HepG2 (cell line): ENCODE results near the gene BPIFB4. TPM values are rescaled to one million over a fixed set of nuclear protein-coding genes. Genes with fewer than 3 reads are reported as not detected.

Source experiments
- AHR ChIP-seq: IDR thresholded peaks from 2 replicates; pipeline ENCODE4 v1.6.1; 2018; ENCODE audit warnings: missing genetic modification reagents, missing compliant biosample characterization
- IRX3 ChIP-seq: sonication (generic); formaldehyde crosslinking; IDR thresholded peaks from 2 replicates; pipeline ENCODE4 v1.8.1; 2023; ENCODE audit warnings: mild to moderate bottlenecking, low read depth, missing genetic modification reagents, borderline replicate concordance
- NFYC ChIP-seq: IDR thresholded peaks from 2 replicates; pipeline ENCODE4 v1.6.1; 2016; ENCODE audit warnings: missing genetic modification reagents, missing compliant biosample characterization
- RFXANK ChIP-seq: IDR thresholded peaks from 2 replicates; pipeline ENCODE4 v1.6.1; 2016
- SMC3 ChIP-seq: IDR thresholded peaks from 2 replicates; pipeline ENCODE4 v1.6.1; 2011; ENCODE audit warnings: low read length, improper control_type of control experiment
- SP5 ChIP-seq: IDR thresholded peaks from 2 replicates; pipeline ENCODE4 v1.6.1; 2016; ENCODE audit warnings: low read depth, borderline replicate concordance
- ZKSCAN5 ChIP-seq: sonication (generic); formaldehyde crosslinking; IDR thresholded peaks from 2 replicates; pipeline ENCODE4 v1.5.1; 2020; ENCODE audit warnings: mild to moderate bottlenecking, missing genetic modification reagents
- ZNF101 ChIP-seq: sonication (generic); formaldehyde crosslinking; IDR thresholded peaks from 2 replicates; pipeline ENCODE4 v1.4.0; 2020; ENCODE audit warnings: mild to moderate bottlenecking, low read depth, missing genetic modification reagents, borderline replicate concordance
- ZNF383 ChIP-seq: sonication (generic); formaldehyde crosslinking; IDR thresholded peaks from 2 replicates; pipeline ENCODE4 v1.4.0; 2020; ENCODE audit warnings: missing genetic modification reagents, mild to moderate bottlenecking, borderline replicate concordance
- ZNF543 ChIP-seq: sonication (generic); formaldehyde crosslinking; IDR thresholded peaks from 2 replicates; pipeline ENCODE4 v1.4.0; 2020; ENCODE audit warnings: mild to moderate bottlenecking, missing genetic modification reagents
- ZNF562 ChIP-seq: sonication (generic); formaldehyde crosslinking; IDR thresholded peaks from 2 replicates; pipeline ENCODE4 v1.8.0; 2022; ENCODE audit warnings: missing genetic modification reagents, borderline replicate concordance
- ZNF572 ChIP-seq: sonication (generic); formaldehyde crosslinking; IDR thresholded peaks from 2 replicates; pipeline ENCODE4 v1.5.1; 2020; ENCODE audit warnings: mild to moderate bottlenecking, missing genetic modification reagents
- ZNF737 ChIP-seq: sonication (generic); formaldehyde crosslinking; IDR thresholded peaks from 2 replicates; pipeline ENCODE4 v1.5.0; 2020; ENCODE audit warnings: missing genetic modification reagents, mild to moderate bottlenecking, borderline replicate concordance
- polyA plus RNA-seq, 8 experiments: library from polyadenylated mRNA; depleted of rRNA in 3 of 8; stranded (reverse) in 7 of 8; unstranded in 1 of 8; fragments of >200 nt; fragmentation: Illumina TruSeq in 4 of 8; extraction: Trizol in 4 of 8; gene quantifications; 2 replicates each; pipeline versions ENCODE4 v1.2.1 to v1.2.3, GENCODE V29; 2011 to 2016; ENCODE audit warnings: low read depth in 4 of 8, missing spikeins in 1 of 8, mixed read lengths in 1 of 8; ENCODE audit not compliant: insufficient read depth in 1 of 8
- total RNA-seq, 5 experiments: library from RNA; depleted of rRNA; stranded (reverse); fragments of >200 nt; fragmentation: Illumina TruSeq; extraction: Trizol; gene quantifications; 2 replicates each; pipeline ENCODE4 v1.2.3, GENCODE V29; 2016; ENCODE audit warnings: low read depth in 1 of 5
- TF ChIP-seq, protein P1 (sequence below): sonication (generic); formaldehyde crosslinking; IDR thresholded peaks from 2 replicates; pipeline ENCODE4 v1.9.0; 2021; ENCODE audit warnings: missing genetic modification reagents, mild to moderate bottlenecking, borderline replicate concordance
- TF ChIP-seq, protein P2 (sequence below): sonication (generic); formaldehyde crosslinking; IDR thresholded peaks from 2 replicates; pipeline ENCODE4 v1.4.0; 2020; ENCODE audit warnings: missing genetic modification reagents
- TF ChIP-seq, protein P3 (sequence below): sonication (generic); formaldehyde crosslinking; IDR thresholded peaks from 2 replicates; pipeline ENCODE4 v1.4.0; 2020; ENCODE audit warnings: mild to moderate bottlenecking, missing genetic modification reagents
- TF ChIP-seq, protein P4 (sequence below): sonication (generic); formaldehyde crosslinking; IDR thresholded peaks from 2 replicates; pipeline ENCODE4 v1.9.0; 2022; ENCODE audit warnings: low read depth, missing genetic modification reagents
- TF ChIP-seq, protein P5 (sequence below): IDR thresholded peaks from 2 replicates; pipeline ENCODE4 v1.6.1; 2018; ENCODE audit warnings: missing genetic modification reagents, mild to moderate bottlenecking, missing compliant biosample characterization

Gene BPIFB4
- total and polyA plus RNA-seq, 2 of the 13 experiments (the other 11 are each of a cell fraction or from before 2014, with no cell fraction given): 0.09 TPM; not detected in 1

DNA sequence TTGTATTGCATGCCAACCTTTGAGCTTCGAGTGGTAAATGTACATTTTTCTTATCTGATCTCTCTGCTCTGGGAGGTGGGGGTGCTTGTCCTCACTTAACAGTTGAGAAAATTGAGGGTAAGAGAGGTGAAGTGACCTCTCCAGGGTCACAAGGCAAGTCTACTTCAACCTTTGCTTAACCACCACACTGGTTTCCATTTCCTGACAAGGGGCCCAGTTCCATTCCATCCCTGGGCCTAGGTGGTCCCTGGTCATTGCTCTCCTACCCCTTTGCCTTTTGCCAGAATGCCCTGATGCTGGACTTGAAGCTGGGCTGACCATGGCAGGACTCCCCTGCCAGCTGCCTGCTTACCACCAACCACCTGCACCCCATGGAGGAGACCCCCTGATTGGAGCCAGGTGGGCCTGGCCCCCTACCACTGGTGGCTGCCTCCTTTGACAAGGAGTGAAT is 35.7 kb upstream of the BPIFB4 start (continued):
- TF ChIP-seq NFYC (CRISPR knock-in tag) (no peak), ZKSCAN5 (no peak), ZNF543 (CRISPR knock-in tag) (no peak), AHR (no peak), ZNF383 (CRISPR knock-in tag) (no peak), ZNF562 (CRISPR knock-in tag) (no peak), SMC3 (no peak), ZNF572 (no peak), SP5 (no peak), RFXANK (CRISPR knock-in tag) (no peak), ZNF101 (CRISPR knock-in tag) (no peak), ZNF737 (CRISPR knock-in tag) (no peak), IRX3 (no peak)
- TF ChIP-seq, protein P1, sequence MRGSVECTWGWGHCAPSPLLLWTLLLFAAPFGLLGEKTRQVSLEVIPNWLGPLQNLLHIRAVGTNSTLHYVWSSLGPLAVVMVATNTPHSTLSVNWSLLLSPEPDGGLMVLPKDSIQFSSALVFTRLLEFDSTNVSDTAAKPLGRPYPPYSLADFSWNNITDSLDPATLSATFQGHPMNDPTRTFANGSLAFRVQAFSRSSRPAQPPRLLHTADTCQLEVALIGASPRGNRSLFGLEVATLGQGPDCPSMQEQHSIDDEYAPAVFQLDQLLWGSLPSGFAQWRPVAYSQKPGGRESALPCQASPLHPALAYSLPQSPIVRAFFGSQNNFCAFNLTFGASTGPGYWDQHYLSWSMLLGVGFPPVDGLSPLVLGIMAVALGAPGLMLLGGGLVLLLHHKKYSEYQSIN (CRISPR knock-in tag): no peak
- TF ChIP-seq, protein P2, sequence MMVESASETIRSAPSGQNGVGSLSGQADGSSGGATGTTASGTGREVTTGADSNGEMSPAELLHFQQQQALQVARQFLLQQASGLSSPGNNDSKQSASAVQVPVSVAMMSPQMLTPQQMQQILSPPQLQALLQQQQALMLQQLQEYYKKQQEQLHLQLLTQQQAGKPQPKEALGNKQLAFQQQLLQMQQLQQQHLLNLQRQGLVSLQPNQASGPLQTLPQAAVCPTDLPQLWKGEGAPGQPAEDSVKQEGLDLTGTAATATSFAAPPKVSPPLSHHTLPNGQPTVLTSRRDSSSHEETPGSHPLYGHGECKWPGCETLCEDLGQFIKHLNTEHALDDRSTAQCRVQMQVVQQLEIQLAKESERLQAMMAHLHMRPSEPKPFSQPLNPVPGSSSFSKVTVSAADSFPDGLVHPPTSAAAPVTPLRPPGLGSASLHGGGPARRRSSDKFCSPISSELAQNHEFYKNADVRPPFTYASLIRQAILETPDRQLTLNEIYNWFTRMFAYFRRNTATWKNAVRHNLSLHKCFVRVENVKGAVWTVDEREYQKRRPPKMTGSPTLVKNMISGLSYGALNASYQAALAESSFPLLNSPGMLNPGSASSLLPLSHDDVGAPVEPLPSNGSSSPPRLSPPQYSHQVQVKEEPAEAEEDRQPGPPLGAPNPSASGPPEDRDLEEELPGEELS (CRISPR knock-in tag): peak; percentile 63; the same call in 1 of the 2 replicates
- TF ChIP-seq, protein P3, sequence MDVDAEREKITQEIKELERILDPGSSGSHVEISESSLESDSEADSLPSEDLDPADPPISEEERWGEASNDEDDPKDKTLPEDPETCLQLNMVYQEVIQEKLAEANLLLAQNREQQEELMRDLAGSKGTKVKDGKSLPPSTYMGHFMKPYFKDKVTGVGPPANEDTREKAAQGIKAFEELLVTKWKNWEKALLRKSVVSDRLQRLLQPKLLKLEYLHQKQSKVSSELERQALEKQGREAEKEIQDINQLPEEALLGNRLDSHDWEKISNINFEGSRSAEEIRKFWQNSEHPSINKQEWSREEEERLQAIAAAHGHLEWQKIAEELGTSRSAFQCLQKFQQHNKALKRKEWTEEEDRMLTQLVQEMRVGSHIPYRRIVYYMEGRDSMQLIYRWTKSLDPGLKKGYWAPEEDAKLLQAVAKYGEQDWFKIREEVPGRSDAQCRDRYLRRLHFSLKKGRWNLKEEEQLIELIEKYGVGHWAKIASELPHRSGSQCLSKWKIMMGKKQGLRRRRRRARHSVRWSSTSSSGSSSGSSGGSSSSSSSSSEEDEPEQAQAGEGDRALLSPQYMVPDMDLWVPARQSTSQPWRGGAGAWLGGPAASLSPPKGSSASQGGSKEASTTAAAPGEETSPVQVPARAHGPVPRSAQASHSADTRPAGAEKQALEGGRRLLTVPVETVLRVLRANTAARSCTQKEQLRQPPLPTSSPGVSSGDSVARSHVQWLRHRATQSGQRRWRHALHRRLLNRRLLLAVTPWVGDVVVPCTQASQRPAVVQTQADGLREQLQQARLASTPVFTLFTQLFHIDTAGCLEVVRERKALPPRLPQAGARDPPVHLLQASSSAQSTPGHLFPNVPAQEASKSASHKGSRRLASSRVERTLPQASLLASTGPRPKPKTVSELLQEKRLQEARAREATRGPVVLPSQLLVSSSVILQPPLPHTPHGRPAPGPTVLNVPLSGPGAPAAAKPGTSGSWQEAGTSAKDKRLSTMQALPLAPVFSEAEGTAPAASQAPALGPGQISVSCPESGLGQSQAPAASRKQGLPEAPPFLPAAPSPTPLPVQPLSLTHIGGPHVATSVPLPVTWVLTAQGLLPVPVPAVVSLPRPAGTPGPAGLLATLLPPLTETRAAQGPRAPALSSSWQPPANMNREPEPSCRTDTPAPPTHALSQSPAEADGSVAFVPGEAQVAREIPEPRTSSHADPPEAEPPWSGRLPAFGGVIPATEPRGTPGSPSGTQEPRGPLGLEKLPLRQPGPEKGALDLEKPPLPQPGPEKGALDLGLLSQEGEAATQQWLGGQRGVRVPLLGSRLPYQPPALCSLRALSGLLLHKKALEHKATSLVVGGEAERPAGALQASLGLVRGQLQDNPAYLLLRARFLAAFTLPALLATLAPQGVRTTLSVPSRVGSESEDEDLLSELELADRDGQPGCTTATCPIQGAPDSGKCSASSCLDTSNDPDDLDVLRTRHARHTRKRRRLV (CRISPR knock-in tag): no peak
- TF ChIP-seq, protein P4, sequence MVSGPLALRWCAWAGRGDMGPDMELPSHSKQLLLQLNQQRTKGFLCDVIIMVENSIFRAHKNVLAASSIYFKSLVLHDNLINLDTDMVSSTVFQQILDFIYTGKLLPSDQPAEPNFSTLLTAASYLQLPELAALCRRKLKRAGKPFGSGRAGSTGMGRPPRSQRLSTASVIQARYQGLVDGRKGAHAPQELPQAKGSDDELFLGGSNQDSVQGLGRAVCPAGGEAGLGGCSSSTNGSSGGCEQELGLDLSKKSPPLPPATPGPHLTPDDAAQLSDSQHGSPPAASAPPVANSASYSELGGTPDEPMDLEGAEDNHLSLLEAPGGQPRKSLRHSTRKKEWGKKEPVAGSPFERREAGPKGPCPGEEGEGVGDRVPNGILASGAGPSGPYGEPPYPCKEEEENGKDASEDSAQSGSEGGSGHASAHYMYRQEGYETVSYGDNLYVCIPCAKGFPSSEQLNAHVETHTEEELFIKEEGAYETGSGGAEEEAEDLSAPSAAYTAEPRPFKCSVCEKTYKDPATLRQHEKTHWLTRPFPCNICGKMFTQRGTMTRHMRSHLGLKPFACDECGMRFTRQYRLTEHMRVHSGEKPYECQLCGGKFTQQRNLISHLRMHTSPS (CRISPR knock-in tag): no peak; the same call in 1 of the 2 replicates
- TF ChIP-seq, protein P5, sequence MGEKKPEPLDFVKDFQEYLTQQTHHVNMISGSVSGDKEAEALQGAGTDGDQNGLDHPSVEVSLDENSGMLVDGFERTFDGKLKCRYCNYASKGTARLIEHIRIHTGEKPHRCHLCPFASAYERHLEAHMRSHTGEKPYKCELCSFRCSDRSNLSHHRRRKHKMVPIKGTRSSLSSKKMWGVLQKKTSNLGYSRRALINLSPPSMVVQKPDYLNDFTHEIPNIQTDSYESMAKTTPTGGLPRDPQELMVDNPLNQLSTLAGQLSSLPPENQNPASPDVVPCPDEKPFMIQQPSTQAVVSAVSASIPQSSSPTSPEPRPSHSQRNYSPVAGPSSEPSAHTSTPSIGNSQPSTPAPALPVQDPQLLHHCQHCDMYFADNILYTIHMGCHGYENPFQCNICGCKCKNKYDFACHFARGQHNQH (CRISPR knock-in tag): no peak
